HG02981 (cell line): Measurements from ENCODE around the gene CXCL6.

Source experiments
- ATAC-seq: cut with Tn5 transposase; IDR thresholded peaks from one replicate; pipeline ENCODE4 v1.9.1; 2021; ENCODE audit warnings: mild to moderate bottlenecking, moderate library complexity; ENCODE audit not compliant: unreplicated experiment

CXCL6 gene

GRCh38 chr4:73841243-73841925 lies 4.9 kb downstream of the CXCL6 start:
- no peak for ATAC-seq

GRCh38 chr4:73842696-73843095 lies 6.2 kb downstream of the CXCL6 start:
- no peak for ATAC-seq

DNA sequence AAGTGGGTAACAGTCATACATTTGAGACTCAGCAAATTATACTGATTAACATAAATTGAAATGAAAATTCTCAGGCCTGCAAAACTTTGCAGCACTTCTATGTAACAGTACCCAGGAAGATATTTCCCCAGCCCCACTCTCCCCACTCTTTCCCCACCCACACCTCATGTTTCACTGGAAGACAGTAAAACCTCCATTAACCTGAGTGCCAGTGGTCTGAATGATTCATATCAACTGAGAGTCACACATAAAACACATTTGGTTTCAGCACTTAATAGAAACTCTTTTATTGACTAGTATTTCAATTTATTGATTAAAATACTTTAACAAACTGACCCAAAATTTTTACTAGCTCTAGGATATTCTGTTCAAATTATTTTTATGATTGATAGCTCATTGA lies 6.9 kb downstream of the CXCL6 start:
- ATAC-seq, result no peak

DNA sequence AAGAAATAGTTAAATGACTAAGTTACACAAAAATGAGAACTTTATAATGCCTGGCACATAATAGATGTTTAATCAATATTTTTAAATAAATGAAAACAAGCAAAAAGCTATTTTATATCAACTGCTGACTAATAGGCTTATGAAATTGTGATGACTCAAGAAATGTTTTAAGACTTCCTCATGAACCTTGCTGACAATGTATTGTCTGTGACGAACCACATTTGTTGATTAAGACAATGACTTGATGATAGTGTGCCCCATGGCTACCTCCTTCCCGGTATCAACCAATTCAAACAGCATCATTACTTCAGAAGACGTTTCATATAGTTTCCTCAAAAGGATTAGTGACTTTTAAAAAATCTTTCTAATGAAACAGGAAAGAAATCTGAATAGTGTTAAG lies 7.9 kb downstream of the CXCL6 start:
- ATAC-seq, result no peak

GRCh38 chr4:73844806-73845205 lies 8.3 kb downstream of the CXCL6 start:
- no peak for ATAC-seq

- ATAC-seq, result no peak
Observed at GRCh38 chr4:73847526-73848182, 11.2 kb downstream of the CXCL6 start.

- ATAC-seq, result no peak
Observed at GRCh38 chr4:73848183-73848777, 11.8 kb downstream of the CXCL6 start.

- no peak for ATAC-seq
Observed at GRCh38 chr4:73850261-73850970, 13.9 kb downstream of the CXCL6 start.

DNA sequence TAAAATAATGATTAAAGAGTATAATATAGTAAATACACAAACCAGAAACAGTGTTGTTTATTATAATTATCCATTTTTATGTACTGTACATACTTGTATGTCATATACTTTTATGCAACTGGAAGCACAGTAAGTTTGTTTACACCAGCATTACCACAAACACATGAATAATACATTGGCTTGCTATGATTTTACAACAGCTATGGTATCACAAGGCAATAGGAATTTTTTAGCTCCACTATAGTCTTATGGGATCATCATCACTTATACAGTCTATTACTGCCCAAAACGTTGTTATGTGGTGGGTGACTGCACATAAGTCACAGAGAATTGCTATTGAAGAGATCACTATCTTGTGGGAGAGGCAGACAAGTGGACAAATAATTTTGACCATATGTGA lies 14.8 kb downstream of the CXCL6 start:
- ATAC-seq, result no peak

GRCh38 chr4:73852771-73853170 lies 16.3 kb downstream of the CXCL6 start:
- ATAC-seq, result no peak

- no peak for ATAC-seq
Observed at GRCh38 chr4:73853246-73853704, 16.8 kb downstream of the CXCL6 start, which contains the start of gene PF4V1. TSS of gene PF4V1 (plus strand) at chr4:73853296. CDS start at chr4:73853363, 67 bp downstream.

DNA sequence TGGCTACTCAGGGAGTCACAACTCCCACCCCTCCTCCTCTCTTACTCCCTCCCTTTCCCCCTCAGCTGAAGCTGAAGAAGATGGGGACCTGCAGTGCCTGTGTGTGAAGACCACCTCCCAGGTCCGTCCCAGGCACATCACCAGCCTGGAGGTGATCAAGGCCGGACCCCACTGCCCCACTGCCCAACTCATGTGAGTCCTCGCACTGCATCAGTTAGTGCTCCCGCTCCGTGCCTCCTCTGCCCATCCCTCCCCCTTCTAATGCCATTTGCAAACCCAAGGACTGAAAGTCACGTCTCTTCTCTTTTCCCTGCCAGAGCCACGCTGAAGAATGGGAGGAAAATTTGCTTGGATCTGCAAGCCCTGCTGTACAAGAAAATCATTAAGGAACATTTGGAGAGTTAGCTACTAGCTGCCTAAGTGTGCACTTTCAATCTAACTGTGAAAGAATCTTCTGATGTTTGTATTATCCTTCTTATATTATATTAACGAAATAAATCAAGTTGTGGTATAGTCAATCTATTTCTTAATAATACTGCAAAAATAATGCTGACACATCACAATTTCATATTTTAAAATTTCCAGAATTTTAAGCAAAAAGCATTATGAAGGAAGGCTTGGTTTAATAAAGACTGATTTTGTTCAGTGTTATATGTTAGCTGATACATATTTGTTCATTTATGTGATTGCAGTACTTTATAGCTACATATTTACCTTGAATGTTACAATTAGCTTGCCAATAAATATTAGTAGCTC lies 17.4 kb downstream of the CXCL6 start:
- no peak for ATAC-seq

DNA sequence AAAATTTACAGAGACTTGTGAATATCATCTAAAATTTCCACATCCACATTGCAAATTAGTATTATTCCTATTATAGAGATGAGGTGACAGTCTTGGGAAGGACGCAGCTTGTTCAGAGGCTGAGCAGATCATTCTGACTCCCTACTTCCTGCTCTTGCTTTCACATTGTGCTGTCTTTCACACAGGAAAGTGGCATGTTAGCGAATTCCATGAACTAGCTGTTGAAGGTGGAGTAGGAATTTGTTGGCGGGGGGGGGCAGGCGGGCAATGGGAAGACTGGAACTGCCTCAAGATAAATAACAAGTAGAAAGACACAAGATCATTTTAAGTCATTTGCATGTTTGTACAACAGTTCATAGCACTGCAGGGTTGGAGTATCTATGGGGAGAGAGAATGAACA lies 18.9 kb downstream of the CXCL6 start:
- no peak for ATAC-seq

- no peak for ATAC-seq
Observed at GRCh38 chr4:73856518-73856917, 20.0 kb downstream of the CXCL6 start.

DNA sequence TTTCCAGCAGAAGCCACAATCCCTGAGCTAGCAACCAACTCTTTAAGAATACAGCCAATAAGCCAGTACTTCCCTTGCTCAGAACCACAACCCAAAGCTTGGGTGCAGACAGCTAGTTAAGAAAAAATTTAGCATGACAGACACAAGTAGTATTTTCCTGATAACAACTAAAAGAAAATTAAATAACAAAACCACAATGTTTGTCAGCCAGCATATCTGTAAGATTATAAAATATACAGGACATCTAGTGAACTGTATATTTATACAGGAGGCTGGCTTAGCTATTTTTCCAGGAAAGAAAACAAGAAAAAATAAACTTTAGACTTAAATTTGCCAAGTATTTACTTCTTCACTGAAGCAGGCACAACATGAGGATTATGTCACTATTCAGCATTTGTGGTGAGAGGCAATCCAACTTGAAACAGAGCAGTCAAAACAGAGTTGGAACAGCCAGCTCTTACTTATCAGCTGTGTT lies 23.2 kb downstream of the CXCL6 start:
- ATAC-seq, result no peak

DNA sequence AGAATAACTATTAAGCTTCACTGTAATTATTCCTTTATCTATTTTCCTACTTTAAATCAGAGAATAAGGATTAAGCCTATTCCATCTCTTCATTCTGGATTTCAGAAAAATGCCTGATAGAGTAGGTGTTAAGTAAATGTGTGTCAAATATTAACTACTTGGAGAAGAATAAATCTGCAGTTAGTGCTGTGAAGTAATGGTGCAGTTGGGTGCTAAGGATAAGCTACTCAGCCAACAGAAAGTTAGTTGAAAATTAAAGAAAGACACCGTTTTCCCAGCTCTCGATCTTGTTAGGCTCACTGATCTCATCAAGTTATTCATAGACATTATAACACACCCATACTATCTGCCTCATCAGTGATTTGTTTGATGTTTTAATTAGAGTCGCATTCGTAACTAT lies 23.7 kb downstream of the CXCL6 start:
- no peak for ATAC-seq

DNA sequence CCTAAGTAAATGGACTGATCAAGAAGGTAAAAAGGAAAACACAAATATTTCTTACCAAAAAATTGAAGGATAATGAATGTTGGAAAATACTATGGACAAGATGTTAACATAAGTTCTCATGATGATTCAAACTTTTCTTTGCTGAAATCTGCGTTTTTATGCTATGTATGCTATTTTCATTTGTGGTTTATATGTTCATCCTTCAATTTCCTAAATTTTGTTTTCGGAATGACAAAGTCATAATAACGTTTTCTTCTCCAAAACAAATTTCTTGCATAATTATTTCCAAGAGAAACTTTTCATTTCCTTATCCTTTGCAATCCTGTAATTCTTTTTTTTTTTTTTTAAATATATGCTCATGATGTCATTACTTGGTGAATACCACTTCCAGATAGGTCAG lies 24.4 kb downstream of the CXCL6 start:
- ATAC-seq, result no peak

DNA sequence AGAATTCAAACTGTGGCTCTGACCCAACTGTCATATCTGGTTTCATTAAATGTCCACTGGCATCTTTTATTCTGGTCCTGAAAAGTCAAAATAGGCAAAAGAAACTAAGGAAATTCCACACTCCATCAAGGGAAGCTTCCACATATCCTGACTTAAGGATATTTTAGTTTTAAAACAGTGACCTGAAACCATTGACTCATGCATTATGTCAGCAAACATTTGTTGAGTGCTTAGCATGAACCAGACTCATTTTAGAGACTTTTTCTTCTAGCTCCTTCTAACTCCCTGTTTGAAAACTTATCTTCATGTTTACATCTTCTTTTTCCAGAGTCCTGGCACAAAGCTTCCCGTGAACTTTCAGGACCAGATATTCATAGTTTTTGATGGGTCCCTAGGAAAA lies 25.8 kb downstream of the CXCL6 start:
- no peak for ATAC-seq

DNA sequence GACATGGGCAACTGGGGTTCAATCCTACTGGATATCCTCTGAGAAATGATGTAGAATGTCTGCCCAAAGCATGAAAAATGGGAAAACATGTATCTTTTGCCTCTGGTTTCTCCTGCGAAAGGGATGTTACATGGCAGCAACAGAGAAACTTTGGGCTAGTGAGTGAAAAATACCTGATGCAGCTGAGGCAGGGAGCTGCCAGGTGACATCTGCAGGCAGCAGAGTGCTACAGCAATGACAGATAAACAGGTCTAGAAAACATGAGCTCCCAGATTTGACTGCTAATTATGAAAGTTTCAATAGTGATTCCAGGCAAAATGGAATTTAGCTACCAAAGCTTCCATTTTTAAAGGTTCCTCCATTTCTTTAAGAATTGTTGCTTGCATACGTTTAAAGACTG lies 27.9 kb downstream of the CXCL6 start:
- ATAC-seq, result no peak

GRCh38 chr4:73864961-73865360 lies 28.5 kb downstream of the CXCL6 start:
- ATAC-seq, result no peak
